ENCODE data around the gene CDCA7.
"Not testable (repeated sequence)": the region's sequence is repeated elsewhere in the genome, so short reads cannot be mapped to it uniquely, and the experiment has no call there.

Gene CDCA7

GRCh38 chr2:173414823-173415322, 60.2 kb downstream of the CDCA7 start:
- no peak overlapping the region for H3K4me3 ChIP-seq (ENCODE audit: low read depth in 1 of 2, low read length in 2 of 2)
- no peak overlapping the region for H3K27ac ChIP-seq (ENCODE audit: low read depth, low read length)
- H3K27me3 ChIP-seq (ENCODE audit: control insufficient read depth in 1 of 2, insufficient read depth in 2 of 2, low read length in 2 of 2), result no peaks in the 10 kb centered on the region
- no peaks in the 10 kb centered on the region for H3K4me1 ChIP-seq (ENCODE audit: control insufficient read depth in 1 of 2, insufficient read depth in 2 of 2, low read length in 2 of 2)
- no peak overlapping the region for H3K9ac ChIP-seq (ENCODE audit: low read depth in 1 of 2, low read length in 2 of 2)
- no peaks in the 10 kb centered on the region for H3K9me3 ChIP-seq (ENCODE audit: control insufficient read depth in 1 of 2, low read length in 2 of 2)
- no peaks in the 10 kb centered on the region for H3K36me3 ChIP-seq (ENCODE audit: control insufficient read depth in 1 of 2, insufficient read depth in 2 of 2, low read length in 2 of 2)

GRCh38 chr2:173415431-173416381, 61.0 kb downstream of the CDCA7 start:
- Histone ChIP-seq H3K9me3 (ENCODE audit: control insufficient read depth in 1 of 2, low read length in 2 of 2) (no peaks in the 10 kb centered on the region), H3K4me1 (ENCODE audit: control insufficient read depth in 1 of 2, insufficient read depth in 2 of 2, low read length in 2 of 2) (no peaks in the 10 kb centered on the region), H3K9ac (ENCODE audit: low read depth in 1 of 2, low read length in 2 of 2) (no peak overlapping the region), H3K4me3 (ENCODE audit: low read depth in 1 of 2, low read length in 2 of 2) (no peak overlapping the region), H3K36me3 (ENCODE audit: control insufficient read depth in 1 of 2, insufficient read depth in 2 of 2, low read length in 2 of 2) (no peaks in the 10 kb centered on the region), H3K27ac (ENCODE audit: low read depth, low read length) (no peak overlapping the region), H3K27me3 (ENCODE audit: control insufficient read depth in 1 of 2, insufficient read depth in 2 of 2, low read length in 2 of 2) (no peaks in the 10 kb centered on the region)

GRCh38 chr2:173416415-173417152, 61.9 kb downstream of the CDCA7 start:
- not testable (repeated sequence) for H3K36me3 ChIP-seq (ENCODE audit: control insufficient read depth in 1 of 2, insufficient read depth in 2 of 2, low read length in 2 of 2)

GRCh38 chr2:173417341-173417740, 62.7 kb downstream of the CDCA7 start:
- H3K4me1 ChIP-seq (ENCODE audit: control insufficient read depth in 1 of 2, insufficient read depth in 2 of 2, low read length in 2 of 2), result no peaks in the 10 kb centered on the region
- H3K9me3 ChIP-seq (ENCODE audit: control insufficient read depth in 1 of 2, low read length in 2 of 2), result no peaks in the 10 kb centered on the region

More at GRCh38 chr2:173416415-173417152, 61.9 kb downstream of the CDCA7 start:
- H3K9me3 ChIP-seq (ENCODE audit: control insufficient read depth in 1 of 2, low read length in 2 of 2); H3K27ac ChIP-seq (ENCODE audit: low read depth, low read length); H3K27me3 ChIP-seq (ENCODE audit: control insufficient read depth in 1 of 2, insufficient read depth in 2 of 2, low read length in 2 of 2); H3K4me3 ChIP-seq (ENCODE audit: low read depth in 1 of 2, low read length in 2 of 2); H3K9ac ChIP-seq (ENCODE audit: low read depth in 1 of 2, low read length in 2 of 2); H3K4me1 ChIP-seq (ENCODE audit: control insufficient read depth in 1 of 2, insufficient read depth in 2 of 2, low read length in 2 of 2): not testable (repeated sequence)

GRCh38 chr2:173417802-173418201, 63.1 kb downstream of the CDCA7 start:
- Histone ChIP-seq H3K9me3 (ENCODE audit: control insufficient read depth in 1 of 2, low read length in 2 of 2) (no peaks in the 10 kb centered on the region), H3K27me3 (ENCODE audit: control insufficient read depth in 1 of 2, insufficient read depth in 2 of 2, low read length in 2 of 2) (no peaks in the 10 kb centered on the region), H3K4me3 (ENCODE audit: low read depth in 1 of 2, low read length in 2 of 2) (no peak overlapping the region), H3K9ac (ENCODE audit: low read depth in 1 of 2, low read length in 2 of 2) (no peak overlapping the region), H3K36me3 (ENCODE audit: control insufficient read depth in 1 of 2, insufficient read depth in 2 of 2, low read length in 2 of 2) (no peaks in the 10 kb centered on the region), H3K27ac (ENCODE audit: low read depth, low read length) (no peak overlapping the region), H3K4me1 (ENCODE audit: control insufficient read depth in 1 of 2, insufficient read depth in 2 of 2, low read length in 2 of 2) (no peaks in the 10 kb centered on the region)

More at GRCh38 chr2:173417341-173417740, 62.7 kb downstream of the CDCA7 start:
- Histone ChIP-seq H3K4me3 (ENCODE audit: low read depth in 1 of 2, low read length in 2 of 2) (no peak overlapping the region), H3K27me3 (ENCODE audit: control insufficient read depth in 1 of 2, insufficient read depth in 2 of 2, low read length in 2 of 2) (no peaks in the 10 kb centered on the region), H3K9ac (ENCODE audit: low read depth in 1 of 2, low read length in 2 of 2) (no peak overlapping the region), H3K36me3 (ENCODE audit: control insufficient read depth in 1 of 2, insufficient read depth in 2 of 2, low read length in 2 of 2) (no peaks in the 10 kb centered on the region), H3K27ac (ENCODE audit: low read depth, low read length) (no peak overlapping the region)

Data from duodenal mucosa (tissue), 2 donors.